ENCODE results near the gene SNAPC2.

The SNAPC2 gene

DNA sequence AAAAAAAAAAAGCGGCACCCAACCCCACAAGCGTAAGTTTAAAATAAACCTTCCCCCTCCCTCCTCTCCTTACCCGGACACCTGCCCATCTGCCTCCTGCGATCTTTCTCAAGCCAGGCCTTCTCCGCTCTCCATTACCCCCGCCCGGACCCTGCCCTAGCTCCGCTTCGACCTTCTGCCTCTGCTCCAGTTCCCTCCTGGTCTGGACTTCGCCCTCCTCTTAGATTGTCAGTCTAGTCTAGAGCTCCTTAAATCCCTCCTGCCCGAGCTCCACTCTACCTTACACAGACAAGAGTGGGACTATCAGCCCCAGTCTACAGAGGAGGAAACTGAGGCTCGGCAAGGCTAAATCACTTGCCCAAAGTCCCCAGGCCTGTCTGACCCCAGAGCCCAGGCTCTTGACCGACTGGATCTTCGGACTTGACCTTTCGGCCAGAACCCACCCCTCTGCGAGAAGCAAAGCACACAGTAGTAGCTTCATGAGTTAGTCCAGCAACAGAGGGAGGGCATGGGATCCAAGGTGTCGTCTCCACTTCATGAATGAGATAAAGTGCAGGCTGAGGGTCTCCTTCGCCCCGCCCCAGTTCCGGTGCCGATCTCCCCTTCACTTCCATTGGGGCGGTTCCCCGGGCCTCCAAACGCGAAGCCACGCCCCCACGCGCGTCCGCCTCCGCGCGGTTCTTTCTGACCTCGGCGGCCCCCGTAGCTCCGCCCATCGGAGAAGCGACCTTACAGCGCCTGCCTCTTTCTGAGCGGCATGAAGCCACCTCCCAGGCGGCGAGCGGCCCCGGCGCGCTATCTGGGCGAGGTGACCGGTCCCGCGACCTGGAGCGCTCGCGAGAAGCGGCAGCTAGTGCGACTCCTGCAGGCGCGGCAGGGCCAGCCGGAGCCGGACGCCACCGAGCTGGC is at the start of gene SNAPC2:
TSS of gene SNAPC2 (plus strand) at position 729 of the 909 bp plus-strand sequence. CDS start at position 758, 29 bp downstream.
- peak; percentile 96 for DNase-seq

DNA sequence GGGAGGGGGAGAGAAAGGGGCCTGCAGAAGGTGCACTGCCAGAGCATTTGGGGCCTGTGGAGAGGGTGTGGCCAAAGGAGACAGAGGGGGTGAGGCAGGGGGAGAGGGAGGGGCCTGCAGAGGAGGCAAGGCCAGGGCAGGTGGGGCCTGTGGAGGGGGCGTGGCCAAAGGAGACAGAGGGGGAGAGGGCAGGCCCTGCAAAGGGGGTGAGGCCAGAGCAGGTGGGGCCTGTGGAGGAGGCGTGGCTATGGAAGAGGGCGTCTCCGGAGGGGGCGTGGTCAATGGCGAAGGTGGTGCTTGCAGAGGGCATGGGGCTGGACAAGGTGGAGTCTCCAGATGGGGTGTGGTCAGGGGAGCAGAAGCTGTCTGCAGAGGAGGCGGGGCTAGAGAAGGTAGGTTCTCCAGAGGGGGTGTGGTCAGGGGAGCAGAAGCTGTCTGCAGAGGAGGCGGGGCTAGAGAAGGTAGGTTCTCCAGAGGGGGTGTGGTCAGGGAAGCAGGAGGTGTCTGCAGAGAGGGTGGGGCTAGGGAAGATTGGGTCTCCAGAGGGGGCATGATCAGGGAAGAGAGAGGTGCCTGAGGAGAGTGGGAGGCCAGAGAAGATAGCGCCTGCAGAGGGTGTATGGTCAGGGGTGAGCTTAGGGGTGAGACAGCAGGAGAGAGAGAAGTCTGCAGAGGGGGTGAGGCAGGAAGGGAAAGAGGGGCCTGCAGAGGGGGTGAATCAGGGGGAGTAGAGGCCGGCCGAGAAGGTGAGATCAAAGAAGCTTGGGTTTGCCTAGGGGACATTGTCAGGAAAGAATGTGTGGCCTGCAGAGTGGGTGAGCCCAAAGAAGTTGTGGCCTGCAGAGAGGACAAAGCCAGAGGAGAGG is 49.3 kb upstream of the SNAPC2 start:
- no peak for DNase-seq

GRCh38 chr19:7871437-7872305 is 48.5 kb upstream of the SNAPC2 start:
- peak; percentile 49 for DNase-seq

GRCh38 chr19:7872306-7873204 is 47.6 kb upstream of the SNAPC2 start:
- DNase-seq: no peak

DNA sequence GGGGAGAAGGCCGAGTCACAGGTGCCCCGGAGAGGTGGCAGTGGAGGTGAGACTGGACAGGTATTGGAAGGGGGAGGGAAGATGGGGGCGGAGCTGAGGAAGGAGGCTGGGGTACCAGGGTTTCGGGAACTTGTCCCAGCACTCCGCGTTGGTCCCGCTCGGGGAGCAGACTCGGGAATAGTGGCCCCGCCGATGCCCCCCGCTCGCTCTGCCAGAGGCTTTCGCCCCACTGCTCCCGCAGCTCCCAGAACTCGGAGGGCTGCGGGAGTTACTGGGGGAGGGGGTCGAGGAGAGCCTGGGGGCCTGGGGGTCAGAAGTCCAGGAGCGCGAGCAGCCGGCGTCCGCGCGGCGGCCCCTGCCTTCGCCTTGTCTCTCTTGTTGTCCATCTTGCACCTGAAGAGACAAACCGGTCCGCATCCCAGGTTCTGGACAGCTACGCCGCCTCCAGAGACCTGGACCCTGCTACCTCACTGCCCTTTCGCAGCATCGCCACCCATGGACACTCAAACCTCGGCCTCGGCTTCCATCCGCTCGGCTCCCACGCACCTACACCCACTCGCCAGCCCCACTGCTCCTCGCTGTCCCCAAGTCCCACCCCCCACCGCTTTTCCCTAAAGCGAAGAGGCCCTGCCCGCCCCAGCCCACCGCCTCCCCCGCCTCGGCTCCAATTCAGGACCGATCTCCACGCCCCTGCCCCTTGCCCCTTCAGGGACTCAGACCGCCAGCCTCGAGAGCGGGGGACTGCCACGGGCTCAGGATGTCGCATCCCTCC is 46.6 kb upstream of the SNAPC2 start:
- DNase-seq: no peak

- no peak for DNase-seq
Observed at GRCh38 chr19:7874076-7874896, 45.9 kb upstream of the SNAPC2 start, which contains the start of gene PRR36. Gene PRR36, minus strand, starts transcription at chr19:7874390. Its CDS starts 701 bp downstream, at chr19:7873689.

- DNase-seq: no peak
Observed at GRCh38 chr19:7874897-7875273, 45.3 kb upstream of the SNAPC2 start.

GRCh38 chr19:7877249-7877836 is 42.8 kb upstream of the SNAPC2 start:
- no peak for DNase-seq

DNA sequence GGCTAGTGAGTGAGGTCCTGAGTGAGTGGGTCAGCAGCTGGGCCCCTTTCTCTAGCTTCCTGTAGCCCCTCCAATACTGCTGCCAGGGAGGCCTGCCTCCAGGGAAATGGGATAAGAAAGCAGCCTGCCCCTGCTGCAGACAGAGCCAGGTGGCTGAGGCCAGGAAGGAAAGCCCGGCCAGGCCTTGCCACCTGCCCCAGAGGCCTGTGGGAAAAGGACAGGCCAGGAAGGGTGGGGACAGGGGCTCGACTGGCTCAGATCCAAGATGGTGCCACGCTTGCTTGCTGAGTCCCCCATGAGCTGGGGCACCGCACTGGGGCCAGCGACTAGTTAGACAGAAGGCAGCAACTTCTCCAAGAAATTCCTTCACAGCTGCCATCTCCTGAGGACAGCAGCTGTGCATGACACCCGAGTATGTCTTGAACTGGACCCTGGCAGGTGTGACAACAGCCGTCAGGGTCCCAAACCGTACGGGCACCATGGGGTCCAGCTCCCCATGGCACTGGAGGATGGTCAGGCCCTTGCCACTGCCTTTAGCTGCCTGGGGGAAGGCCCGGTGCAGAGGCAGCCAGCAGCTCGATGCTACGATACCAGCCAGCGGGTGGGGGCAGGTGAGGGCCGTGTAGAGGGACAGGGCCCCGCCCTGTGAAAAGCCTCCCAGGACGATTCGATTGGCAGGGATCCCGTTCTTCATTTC is 40.9 kb upstream of the SNAPC2 start:
- no peak for DNase-seq

DNA sequence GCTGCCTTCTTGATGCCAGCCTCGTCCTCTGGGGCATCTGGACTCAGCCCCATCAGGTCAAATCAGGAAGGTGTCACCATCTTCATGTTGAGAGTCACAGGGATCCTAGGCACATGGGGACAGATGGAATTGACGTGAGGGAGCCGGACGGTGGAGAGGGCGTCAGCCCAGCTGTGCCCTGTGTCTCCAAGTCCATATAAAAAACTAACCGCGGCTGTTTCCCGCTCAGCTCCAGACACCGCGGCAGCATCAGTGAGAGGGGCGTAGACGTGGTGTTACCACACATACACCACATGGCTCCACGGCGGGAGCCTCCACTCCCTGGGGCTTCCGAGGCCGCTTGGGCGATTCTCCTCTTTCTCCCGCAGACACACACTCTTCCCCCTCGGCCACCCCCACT is 40.3 kb upstream of the SNAPC2 start:
- DNase-seq: no peak

DNA sequence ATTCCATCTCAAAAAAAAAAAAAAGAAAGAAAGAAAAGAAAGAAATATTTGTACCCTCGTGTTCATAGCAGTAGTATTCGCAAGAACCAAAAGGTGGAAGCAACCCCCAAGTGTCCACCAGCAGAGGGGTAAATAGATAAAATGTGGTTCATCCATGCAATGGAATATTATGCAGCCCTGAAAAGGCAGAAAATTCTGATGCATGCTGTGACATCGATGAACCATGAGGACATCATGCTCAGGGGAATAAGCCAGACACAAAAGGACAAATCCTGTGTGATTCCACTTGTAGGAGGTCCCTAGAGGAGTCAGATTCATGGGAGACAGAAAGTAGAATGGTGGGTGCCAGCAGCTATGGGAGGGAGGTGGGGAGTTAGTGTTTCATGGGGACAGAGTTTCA is 38.2 kb upstream of the SNAPC2 start:
- DNase-seq: no peak

DNA sequence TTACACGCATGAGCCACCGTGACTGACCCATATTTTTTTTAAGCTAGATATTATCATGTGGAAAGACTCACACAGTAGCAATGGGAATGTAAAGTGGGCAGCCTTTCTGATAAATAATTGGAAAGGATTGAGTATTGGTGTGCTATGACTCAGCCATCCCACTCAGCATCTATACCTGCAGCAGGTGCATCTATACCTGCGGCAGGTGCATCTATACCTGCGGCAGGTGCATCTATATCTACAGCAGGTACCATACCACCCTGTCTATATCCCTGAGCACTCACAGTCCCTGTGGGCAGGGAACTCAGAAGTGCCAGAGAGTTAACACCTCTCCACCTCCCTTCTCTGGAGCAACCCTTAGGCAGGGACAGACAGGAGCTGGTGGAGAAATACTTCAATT is 37.0 kb upstream of the SNAPC2 start:
- DNase-seq: no peak

DNA sequence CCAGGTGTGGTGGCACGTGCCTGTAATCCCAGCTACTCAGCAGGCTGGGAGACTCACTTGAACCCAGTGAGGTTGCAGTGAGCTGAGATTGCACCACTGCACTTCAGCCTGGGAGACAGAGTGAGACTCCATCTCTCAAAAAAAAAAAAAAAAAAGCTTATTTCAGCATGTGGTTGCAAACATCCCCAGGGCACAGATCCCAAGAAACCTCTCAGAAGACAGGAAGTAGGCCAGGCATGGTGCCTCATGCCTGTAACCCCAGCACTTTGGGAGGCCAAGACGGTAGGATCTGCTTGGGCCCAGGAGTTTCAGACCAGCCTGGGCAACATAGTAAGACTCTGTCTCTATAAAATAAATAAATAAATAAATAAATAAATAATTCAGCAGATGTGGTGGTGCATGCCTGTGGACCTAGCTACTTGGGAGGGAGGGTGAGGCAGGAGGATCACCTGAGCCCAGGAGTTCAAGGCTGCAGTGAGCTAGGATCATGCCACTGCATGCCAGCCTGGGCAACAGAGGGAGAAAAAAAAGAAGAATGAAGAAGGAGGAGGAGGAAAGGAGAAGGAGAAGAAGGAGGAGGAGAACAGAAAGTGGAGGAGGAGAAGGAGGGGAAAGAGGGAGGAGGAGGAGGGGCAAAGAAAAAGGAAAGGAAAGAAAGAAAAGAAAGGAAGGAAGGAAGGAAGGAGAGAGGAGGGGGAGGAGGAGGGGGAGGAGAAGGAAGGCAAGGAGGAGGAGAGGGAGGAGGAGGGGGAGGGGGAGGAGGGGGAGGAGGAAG is 36.2 kb upstream of the SNAPC2 start:
- no peak for DNase-seq

- DNase-seq: no peak
Observed at GRCh38 chr19:7885818-7886217, 34.3 kb upstream of the SNAPC2 start.

- DNase-seq: no peak
Observed at GRCh38 chr19:7887408-7888144, 32.6 kb upstream of the SNAPC2 start.

- DNase-seq: no peak
Observed at GRCh38 chr19:7888145-7888825, 31.9 kb upstream of the SNAPC2 start, which contains the start of gene LRRC8E. Gene LRRC8E, plus strand, starts transcription at chr19:7888510. Its CDS starts 7,094 bp downstream, at chr19:7895604.

DNA sequence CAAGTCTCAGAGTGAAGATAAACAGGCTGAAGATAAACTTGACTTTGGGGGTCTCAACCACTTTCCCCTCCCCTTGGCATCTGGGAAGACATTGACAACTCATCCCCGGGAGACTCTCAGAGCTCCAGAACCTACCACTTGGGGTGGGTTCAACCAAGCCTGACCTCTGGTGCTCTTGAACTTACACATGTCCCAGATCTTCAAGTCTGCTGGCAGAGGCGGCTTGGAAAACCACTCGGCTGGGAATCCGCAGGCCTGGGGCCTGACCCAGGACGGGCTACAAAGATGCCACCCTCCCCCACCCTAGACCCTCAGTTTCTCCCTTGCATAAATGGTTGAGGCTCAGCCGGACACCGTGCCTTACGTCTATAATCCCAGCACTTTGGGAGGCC is 31.3 kb upstream of the SNAPC2 start:
- DNase-seq: no peak
